ENCODE measurements around the gene GGA2. TPM values are rescaled to one million over a fixed set of nuclear protein-coding genes. Genes with fewer than 3 reads are reported as not detected.

Gene GGA2
- total RNA-seq, 1 experiment from 2014 or later: 26.5 TPM

GRCh38 chr16:23501291-23501690, 9.0 kb downstream of the GGA2 start:
- Histone ChIP-seq H4K20me1 (ENCODE audit: low read length) (peaks cover 14% of the 10 kb centered on the region), H3K79me2 (ENCODE audit: low read length) (peaks cover 90% of the 10 kb centered on the region), H3K4me1 (ENCODE audit: insufficient read depth, low read length) (peaks cover 14% of the 10 kb centered on the region), H3K36me3 (ENCODE audit: low read depth, low read length) (no peaks in the 10 kb centered on the region), H3K4me2 (ENCODE audit: low read length) (no peak overlapping the region), H3K27ac (ENCODE audit: low read length) (no peak overlapping the region), H3K4me3 (ENCODE audit: low read length) (no peak overlapping the region), H3K27me3 (ENCODE audit: low read length) (no peaks in the 10 kb centered on the region), H3K9me2 (replicated peaks; ENCODE audit: low read length) (no peaks in the 10 kb centered on the region), H3K9me3 (ENCODE audit: low read length) (no peaks in the 10 kb centered on the region), H3F3A (ENCODE audit: low read length, unreplicated experiment) (no peaks in the 10 kb centered on the region), H2AFZ (ENCODE audit: low read length) (no peak overlapping the region), H3K9ac (ENCODE audit: low read length) (no peak overlapping the region)
- ChIA-PET CTCF (no interaction called here), POLR2A (ENCODE audit: unreplicated experiment) (no interaction called here)
- intact Hi-C loops (cut with micrococcal nuclease): no loop called here
- no TSS peak for BruUV-seq (replicated peaks)
- ATAC-seq: no peak
- no peak for DNase-seq
- no peak for TF ChIP-seq EZH2 (IDR thresholded peaks at IDR 0.05; ENCODE audit: low read length, unreplicated experiment)
- no peak for TF ChIP-seq CTCF (conservative IDR thresholded peaks at IDR 0.05; ENCODE audit: low read depth, low read length)
- no peak for TF ChIP-seq EZH2phosphoT487 (IDR thresholded peaks at IDR 0.05; ENCODE audit: borderline replicate concordance, low read length)

GRCh38 chr16:23500862-23501225, 9.4 kb downstream of the GGA2 start:
- Histone ChIP-seq H3K4me2 (ENCODE audit: low read length) (no peak overlapping the region), H3K4me1 (ENCODE audit: insufficient read depth, low read length) (peaks cover 14% of the 10 kb centered on the region), H3K36me3 (ENCODE audit: low read depth, low read length) (no peaks in the 10 kb centered on the region), H3F3A (ENCODE audit: low read length, unreplicated experiment) (no peaks in the 10 kb centered on the region), H3K27ac (ENCODE audit: low read length) (no peak overlapping the region), H2AFZ (ENCODE audit: low read length) (no peak overlapping the region), H3K27me3 (ENCODE audit: low read length) (no peaks in the 10 kb centered on the region), H4K20me1 (ENCODE audit: low read length) (peaks cover 11% of the 10 kb centered on the region), H3K9ac (ENCODE audit: low read length) (no peak overlapping the region), H3K9me3 (ENCODE audit: low read length) (no peaks in the 10 kb centered on the region), H3K9me2 (replicated peaks; ENCODE audit: low read length) (no peaks in the 10 kb centered on the region), H3K4me3 (ENCODE audit: low read length) (no peak overlapping the region), H3K79me2 (ENCODE audit: low read length) (peaks cover 85% of the 10 kb centered on the region)
- BruUV-seq (replicated peaks): no TSS peak
- TF ChIP-seq EZH2phosphoT487 (IDR thresholded peaks at IDR 0.05; ENCODE audit: borderline replicate concordance, low read length) (no peak), CTCF (conservative IDR thresholded peaks at IDR 0.05; ENCODE audit: low read depth, low read length) (no peak), EZH2 (IDR thresholded peaks at IDR 0.05; ENCODE audit: low read length, unreplicated experiment) (no peak)
- intact Hi-C loops (cut with micrococcal nuclease): no loop called here
- DNase-seq: no peak
- POLR2A ChIA-PET (ENCODE audit: unreplicated experiment): no interaction called here
- CTCF ChIA-PET: no interaction called here
- no peak for ATAC-seq

DNA sequence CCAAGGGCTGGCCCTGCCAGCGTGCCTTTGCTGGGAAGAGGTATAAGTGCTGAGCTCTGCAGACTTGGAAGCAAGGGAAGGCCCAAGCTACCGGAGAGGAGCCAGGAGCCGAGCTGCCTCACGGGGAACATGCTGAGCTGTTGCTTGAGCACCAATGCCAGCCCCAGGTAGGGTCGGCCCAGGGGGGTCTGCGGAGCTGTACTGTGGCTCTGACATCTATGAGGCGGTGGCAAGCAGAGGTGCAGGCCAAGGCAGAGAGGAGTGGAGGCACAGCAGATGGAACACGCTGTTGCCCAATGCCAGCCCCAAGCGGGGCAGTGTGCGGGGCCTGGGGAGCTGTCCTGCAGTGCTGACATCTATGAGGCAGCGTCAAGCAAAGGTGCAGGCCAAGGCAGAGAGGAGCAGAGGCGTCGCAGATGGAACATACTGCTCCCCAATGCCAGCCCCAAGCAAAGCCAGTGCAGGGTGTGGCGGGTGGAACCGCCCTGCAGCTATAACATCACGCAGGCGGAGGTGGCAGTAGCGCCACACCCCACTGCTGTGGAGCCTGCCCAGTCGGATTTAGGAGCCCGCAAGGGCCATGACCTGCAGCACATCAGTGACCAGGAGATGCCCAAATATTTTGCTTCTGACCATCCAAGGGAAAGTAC, 10.0 kb downstream of the GGA2 start:
- Histone ChIP-seq H3K27ac (ENCODE audit: low read length) (no peak overlapping the region), H3K36me3 (ENCODE audit: low read depth, low read length) (peaks cover under 1% of the 10 kb centered on the region; the same call in 1 of the 2 replicates)

More for the DNA sequence above, 10.0 kb downstream of the GGA2 start:
- CTCF ChIA-PET: no interaction called here
- Histone ChIP-seq H3K4me1 (ENCODE audit: insufficient read depth, low read length) (peaks cover 14% of the 10 kb centered on the region), H3K9ac (ENCODE audit: low read length) (no peak overlapping the region), H3K9me3 (ENCODE audit: low read length) (no peaks in the 10 kb centered on the region), H3K9me2 (replicated peaks; ENCODE audit: low read length) (no peaks in the 10 kb centered on the region), H3K4me3 (ENCODE audit: low read length) (no peak overlapping the region), H3K4me2 (ENCODE audit: low read length) (no peak overlapping the region), H3F3A (ENCODE audit: low read length, unreplicated experiment) (no peaks in the 10 kb centered on the region), H3K79me2 (ENCODE audit: low read length) (peaks cover 82% of the 10 kb centered on the region), H4K20me1 (ENCODE audit: low read length) (peaks cover 11% of the 10 kb centered on the region), H3K27me3 (ENCODE audit: low read length) (no peaks in the 10 kb centered on the region), H2AFZ (ENCODE audit: low read length) (no peak overlapping the region)
- TF ChIP-seq EZH2 (IDR thresholded peaks at IDR 0.05; ENCODE audit: low read length, unreplicated experiment): no peak
- TF ChIP-seq EZH2phosphoT487 (IDR thresholded peaks at IDR 0.05; ENCODE audit: borderline replicate concordance, low read length): no peak
- TF ChIP-seq CTCF (conservative IDR thresholded peaks at IDR 0.05; ENCODE audit: low read depth, low read length): no peak
- BruUV-seq (replicated peaks): no TSS peak
- POLR2A ChIA-PET (ENCODE audit: unreplicated experiment): no interaction called here
- intact Hi-C loops (cut with micrococcal nuclease): no loop called here
- ATAC-seq (no peak), DNase-seq (no peak)
